Mesenteric fat pad (tissue), 1 donor: Measurements from ENCODE around the gene MEGF8. TPM values are rescaled to one million over a fixed set of nuclear protein-coding genes. Genes with fewer than 3 reads are reported as not detected.

Experiments
- DNase-seq: peaks from one replicate; pipeline ENCODE4 v3.0.0-alpha.2; 2020; ENCODE audit warnings: low spot score
- total RNA-seq: library from RNA; stranded (reverse); fragmentation: NEBNext Ultra II Directional; extraction: Animal tissue kit (Norgen Biotek cat#: 25700); gene quantifications from one replicate; pipeline ENCODE4 v1.2.1, GENCODE V29; 2021
- donor health status: DM: yes; HTN: yes; CAD: no.

MEGF8 gene
- total RNA-seq, 1 donor from 2014 or later: 25.8 TPM

DNA sequence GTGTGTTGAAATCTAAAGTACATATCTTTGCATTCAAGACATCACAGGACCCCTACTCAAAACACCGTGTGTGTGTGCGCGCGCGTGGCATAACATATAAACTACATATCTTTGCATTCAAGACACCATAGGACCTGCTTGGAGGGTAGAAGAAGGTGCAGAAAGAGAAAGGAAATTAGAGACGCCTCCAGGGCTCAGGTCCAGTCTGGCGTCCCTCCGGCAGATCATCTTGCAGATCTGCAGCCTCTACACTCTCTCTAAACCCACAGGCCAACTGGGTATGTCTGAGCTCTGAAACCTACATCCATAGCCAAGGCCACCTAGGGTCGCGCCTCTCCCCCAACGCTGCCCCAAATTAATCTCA, 22.4 kb upstream of the MEGF8 start:
- DNase-seq: no peak

GRCh38 chr19:42303876-42304275, 21.6 kb upstream of the MEGF8 start:
- no peak for DNase-seq

DNA sequence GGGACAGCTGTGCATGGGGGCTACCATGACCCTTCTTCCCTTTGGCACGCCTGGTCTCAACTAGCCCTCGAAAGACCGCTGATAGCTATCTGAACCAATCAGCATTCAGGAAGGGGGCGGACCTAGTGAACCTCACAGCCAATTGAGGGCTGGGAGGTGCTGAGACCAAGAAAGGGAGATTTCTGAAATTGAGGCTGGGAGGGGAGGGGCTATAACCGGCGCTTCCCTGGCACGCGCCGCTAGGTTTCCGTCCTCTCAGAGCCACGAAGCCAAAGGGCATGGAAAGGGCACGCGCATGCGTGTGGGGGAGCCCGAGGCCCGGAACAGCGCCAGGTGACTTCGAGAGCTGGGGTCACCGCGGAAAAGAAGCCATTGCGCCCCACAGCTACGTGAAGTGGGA, 18.8 kb upstream of the MEGF8 start:
- no peak for DNase-seq

DNA sequence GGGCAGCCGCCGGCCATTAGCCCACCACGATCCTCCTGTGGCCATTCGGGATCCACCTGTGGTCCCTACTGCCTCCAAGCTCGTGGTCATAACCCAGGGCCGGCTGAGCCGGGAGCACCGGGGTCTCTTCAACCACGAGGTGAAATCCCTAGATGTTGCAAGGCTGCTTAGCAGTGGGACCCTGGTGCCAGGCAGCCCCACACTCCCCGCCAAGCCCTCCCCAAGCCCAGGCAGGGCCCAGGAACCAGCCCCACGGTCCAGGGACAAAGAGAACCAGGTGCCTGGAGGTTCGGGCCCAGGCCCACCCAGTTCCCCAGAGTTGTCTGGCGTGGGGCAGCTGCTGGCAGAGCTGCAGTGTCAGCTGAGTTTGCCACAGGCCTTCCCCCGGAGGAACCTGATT, 15.7 kb upstream of the MEGF8 start:
- DNase-seq: no peak

- DNase-seq: no peak
Measured at GRCh38 chr19:42311657-42312056, 13.8 kb upstream of the MEGF8 start.

DNA sequence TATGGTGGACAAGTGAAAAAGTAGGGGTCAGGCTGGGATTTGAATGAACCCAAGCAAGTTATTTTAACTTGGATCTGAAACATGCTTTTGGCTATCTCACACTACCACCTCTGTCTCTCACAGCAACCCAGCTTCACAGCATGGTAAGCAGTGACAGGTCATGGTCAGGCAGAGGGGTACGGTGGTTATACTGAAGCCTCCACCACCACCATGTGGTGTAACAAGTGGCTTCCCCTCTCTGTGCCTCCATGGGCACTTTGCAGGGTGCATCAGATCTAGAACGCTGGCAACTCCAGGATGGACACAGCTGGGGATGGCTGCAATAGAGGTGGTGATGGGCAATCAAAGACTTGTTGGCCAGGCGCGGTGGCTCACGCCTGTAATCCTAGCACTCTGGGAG, 13.1 kb upstream of the MEGF8 start:
- DNase-seq: no peak

DNA sequence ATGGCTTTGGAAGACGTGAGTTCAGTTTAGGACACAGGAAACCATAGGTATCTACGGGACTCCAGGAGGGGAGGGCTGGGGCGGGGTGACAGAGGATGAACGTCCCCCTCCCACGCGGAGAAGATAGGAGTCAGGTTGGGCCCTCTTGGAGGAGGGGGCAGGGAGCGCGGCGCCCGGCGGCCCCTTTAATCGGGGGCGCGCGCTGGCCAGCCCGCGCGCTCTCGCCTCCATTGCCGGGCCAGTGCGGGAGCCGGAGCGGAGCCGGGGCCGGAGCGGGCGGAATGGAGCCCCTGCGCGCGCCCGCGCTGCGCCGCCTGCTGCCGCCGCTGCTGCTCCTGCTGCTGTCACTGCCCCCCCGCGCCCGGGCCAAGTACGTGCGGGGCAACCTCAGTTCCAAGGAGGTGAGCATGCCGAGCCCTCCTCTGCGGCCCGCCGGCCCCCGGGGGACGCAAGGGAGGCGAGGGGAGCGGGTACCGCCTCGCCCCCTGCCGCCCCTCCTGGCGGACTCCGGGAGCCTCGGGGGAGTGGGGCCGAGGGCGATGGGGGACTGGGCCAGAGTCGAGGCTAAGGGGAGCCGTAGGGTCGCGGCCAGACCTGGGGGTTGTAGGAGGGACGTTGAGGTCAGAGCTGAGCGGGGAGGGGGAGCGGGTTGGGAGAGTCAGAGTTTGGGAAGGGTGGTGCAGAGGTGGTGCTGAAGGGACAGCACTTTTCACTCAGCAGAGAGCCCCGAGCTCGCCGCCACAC, 12.2 kb upstream of the MEGF8 start, which contains the start of gene TMEM145:
TMEM145 (plus strand) TSS at position 214 of the 744 bp plus-strand sequence; CDS start at position 282, 68 bp downstream.
- no peak for DNase-seq

- DNase-seq: no peak
Measured at GRCh38 chr19:42313840-42314755, 11.3 kb upstream of the MEGF8 start.

GRCh38 chr19:42315024-42315423, 10.4 kb upstream of the MEGF8 start:
- no peak for DNase-seq

DNA sequence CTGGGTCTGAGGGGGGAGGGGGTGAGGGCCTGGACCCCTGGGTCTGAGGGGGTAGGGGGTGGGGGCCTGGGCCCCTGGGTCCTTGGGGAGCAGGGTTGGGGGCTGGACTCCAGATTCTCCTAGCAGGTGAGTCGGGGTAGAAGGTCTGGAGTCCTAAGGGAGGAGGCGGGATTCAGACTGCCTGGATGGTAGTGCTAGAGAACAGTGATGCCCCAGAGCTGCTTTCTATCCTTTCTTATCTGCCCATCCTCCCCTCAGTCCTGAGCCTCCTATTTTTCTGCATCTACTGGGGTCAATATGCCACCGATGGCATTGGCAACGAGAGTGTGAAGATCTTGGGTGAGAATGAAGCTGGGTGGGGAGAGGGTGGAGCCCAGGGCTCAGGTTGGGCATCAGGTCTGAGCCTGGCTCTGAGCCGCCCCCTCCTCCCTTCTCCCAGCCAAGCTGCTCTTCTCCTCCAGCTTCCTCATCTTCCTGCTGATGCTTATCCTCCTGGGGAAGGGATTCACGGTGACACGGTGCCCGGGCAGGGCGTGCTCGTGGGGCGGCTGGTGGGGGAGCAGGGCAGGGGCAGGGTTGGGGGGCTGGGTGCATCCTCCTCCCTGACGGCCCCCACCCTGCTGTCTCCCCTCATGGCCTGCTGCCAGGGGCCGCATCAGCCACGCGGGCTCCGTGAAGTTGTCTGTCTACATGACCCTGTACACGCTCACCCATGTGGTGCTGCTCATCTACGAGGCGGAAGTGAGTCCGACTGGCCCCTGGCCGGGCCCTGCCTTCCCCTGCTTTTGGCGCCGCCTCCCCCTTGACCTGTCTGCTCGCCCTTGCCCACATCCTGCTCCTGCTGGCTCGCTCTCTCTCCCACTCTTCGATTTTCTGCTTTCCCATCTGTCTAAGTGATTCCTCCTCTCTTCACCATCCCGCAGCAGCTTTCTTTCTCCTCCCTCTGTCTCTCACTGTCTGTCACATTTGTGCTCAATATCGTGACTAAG, 8.9 kb upstream of the MEGF8 start:
- DNase-seq: no peak

DNA sequence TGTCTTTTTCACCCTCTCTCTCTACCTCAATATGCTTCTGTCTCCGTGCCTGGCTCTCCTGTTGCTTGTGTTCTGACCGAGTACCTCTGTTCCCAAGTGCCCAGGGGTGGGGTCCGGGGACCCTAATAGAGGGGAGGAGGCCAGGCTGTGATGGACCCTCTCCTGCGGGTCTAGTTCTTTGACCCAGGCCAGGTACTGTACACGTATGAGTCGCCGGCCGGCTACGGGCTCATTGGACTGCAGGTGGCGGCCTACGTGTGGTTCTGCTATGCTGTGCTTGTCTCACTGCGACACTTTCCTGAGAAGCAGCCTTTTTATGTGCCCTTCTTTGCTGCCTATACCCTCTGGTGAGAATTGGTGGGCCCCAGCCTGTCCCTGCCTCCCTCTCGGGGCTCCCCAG, 7.9 kb upstream of the MEGF8 start:
- DNase-seq: no peak

GRCh38 chr19:42322305-42322704, 3.1 kb upstream of the MEGF8 start:
- no peak for DNase-seq

- DNase-seq: no peak
Measured at GRCh38 chr19:42323473-42323851, 2.0 kb upstream of the MEGF8 start.

GRCh38 chr19:42323852-42324654, 1.4 kb upstream of the MEGF8 start:
- no peak for DNase-seq

DNA sequence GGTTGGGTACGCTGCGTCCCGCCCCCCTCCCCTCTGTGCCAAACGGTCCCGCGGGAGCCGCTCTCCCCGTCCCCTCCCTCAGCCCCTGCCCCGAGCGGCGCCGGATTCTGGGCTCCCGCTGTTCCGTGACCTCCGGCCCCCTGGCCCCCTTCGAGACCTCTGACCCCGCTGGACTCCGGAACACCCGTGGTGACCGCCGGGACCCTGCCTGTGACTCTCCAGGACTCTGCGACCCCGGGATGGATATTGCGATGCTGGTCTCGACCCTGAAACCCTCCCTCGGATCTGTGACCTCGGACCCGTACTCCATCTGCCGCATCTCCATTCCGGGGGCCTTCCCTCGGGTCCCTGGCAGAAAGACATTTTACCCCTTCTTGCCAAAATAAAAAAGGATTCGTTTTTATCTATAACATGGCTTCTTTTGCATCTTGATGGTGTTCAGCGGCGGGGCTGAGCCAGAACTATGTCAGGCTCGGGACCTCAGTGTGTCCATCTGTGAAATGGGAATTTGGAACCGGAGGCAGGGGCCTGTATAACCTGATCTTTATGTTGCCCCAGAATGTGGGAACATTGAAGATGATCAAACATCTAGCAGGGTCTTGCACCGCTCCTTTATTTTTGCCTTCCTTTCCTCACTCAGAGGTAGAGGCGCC, 654 bp upstream of the MEGF8 start:
- no peak for DNase-seq

DNA sequence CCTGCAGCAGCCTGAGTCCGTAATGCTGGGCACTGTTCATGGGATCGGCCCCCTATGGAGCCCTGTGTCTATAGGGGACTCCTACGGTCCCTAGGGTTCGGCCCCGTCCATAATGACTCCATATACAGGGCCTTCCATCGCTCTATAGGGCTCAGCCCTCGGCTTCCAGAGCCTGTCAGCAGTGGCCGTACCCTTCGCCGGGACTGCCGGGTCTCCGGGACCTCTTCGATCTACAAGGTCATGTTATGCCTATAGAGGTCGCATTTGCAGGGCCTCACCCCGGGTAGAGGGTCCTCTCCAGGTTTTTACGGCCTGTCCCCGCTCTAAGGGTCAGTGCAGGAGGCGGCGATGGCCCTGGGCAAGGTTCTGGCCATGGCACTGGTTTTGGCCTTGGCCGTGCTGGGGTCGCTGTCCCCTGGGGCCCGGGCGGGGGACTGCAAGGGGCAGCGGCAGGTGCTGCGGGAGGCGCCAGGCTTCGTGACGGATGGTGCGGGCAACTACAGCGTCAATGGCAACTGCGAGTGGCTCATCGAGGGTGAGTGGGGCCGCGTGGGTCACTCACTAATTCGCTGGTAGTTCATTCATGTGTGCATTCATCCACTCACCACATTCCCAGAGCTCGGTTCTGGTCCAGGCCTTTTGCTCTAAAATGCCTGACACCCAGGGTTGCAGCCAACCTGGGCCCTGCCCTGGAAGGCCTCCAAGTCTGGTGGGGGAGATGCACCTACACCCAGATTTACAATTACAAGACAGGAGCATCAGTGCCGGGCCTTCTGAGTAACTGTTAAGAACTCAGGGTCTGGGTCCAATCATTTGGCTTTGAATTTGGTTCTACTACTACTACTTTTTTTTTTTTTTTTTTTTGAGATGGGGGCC, 699 bp downstream of the MEGF8 start:
- no peak for DNase-seq

DNA sequence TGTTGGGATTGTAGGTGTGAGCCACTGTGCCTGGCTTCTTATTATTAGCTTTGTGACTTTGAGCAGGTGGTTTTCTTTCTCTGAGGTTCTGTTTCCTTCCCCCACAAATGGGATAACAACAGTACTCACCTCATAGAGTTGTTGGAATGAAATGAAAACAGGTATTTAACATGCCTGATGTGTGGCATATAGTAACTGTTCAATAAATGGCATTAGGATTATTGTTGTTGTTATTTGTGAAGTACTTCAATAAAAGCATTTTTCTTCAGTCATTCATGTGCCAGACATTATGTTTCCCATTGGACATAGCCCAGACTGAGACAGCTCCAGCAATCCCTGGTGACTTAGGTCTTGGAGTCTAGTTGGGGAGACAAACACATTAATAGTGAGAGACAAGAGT, 1.5 kb downstream of the MEGF8 start:
- DNase-seq: no peak

DNA sequence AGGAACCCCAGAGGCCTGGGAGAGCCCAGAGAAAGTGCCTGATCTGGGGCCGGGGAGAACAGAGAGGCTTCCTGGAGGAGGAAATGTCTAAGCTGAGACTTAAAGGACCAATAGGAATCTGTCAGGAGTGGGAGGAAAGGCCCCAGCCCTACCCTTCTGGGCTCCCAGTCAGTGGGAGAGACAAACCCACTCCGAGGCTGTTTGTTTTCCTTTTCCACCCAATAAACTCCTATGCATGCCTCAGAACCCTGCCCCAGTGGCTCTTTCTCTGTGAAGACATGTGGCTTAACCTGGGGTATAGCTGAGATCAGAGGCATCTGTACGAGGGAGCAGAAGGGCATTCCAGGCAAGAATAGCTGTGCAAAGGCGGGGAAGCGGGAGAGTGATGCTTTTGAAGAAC, 1.9 kb downstream of the MEGF8 start:
- DNase-seq: no peak

DNA sequence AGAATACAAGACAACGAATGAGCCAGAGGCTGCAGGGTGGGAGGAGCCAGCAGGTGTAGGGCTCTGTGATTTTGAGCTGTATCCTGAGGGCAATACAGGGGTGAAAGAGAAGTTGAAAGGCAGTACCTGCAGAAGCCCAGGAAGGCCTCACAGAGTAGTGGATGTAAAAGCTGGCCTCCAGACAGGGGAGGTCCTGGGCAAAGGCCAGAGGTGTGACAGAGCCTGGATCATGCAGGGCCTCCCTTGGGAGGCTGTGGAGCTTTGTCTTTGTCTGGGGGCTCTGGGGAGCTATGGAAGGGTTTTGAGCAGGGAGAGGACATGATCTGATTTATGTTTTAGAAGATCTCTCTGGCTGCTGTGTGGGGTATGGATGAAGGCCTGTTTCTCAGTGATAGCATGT, 2.7 kb downstream of the MEGF8 start:
- DNase-seq: no peak
